HG02610 (cell line): Measurements from ENCODE around the gene ARL6IP6.
"Not testable (repeated sequence)": the region's sequence is repeated elsewhere in the genome, so short reads cannot be mapped to it uniquely, and the experiment has no call there.

Source experiments
- ATAC-seq: cut with Tn5 transposase; IDR thresholded peaks from one replicate; pipeline ENCODE4 v1.9.1; 2021; ENCODE audit warnings: mild to moderate bottlenecking, moderate library complexity; ENCODE audit not compliant: unreplicated experiment

The ARL6IP6 gene

GRCh38 chr2:152720794-152721193 lies 2.4 kb downstream of the ARL6IP6 start:
- no peak for ATAC-seq

GRCh38 chr2:152722639-152723038 lies 4.2 kb downstream of the ARL6IP6 start:
- not testable (repeated sequence) for ATAC-seq

GRCh38 chr2:152723918-152724317 lies 5.5 kb downstream of the ARL6IP6 start:
- no peak for ATAC-seq

GRCh38 chr2:152729844-152730243 lies 11.4 kb downstream of the ARL6IP6 start:
- ATAC-seq = no peak

- ATAC-seq = peak; percentile 81
These were observed 12.3 kb downstream of the ARL6IP6 start for GRCh38 chr2:152730591-152731333.

- not testable (repeated sequence) for ATAC-seq
These were observed 19.1 kb downstream of the ARL6IP6 start for GRCh38 chr2:152737509-152737908.

- no peak for ATAC-seq
These were observed 20.0 kb downstream of the ARL6IP6 start for GRCh38 chr2:152738438-152738837.

GRCh38 chr2:152739705-152740104 lies 21.3 kb downstream of the ARL6IP6 start:
- not testable (repeated sequence) for ATAC-seq

- peak; percentile 84 for ATAC-seq
These were observed 22.4 kb downstream of the ARL6IP6 start for GRCh38 chr2:152740743-152741328.

GRCh38 chr2:152743002-152743401 lies 24.6 kb downstream of the ARL6IP6 start:
- peak; percentile 76 for ATAC-seq

- not testable (repeated sequence) for ATAC-seq
These were observed 29.3 kb downstream of the ARL6IP6 start for GRCh38 chr2:152747751-152748150.

- ATAC-seq = no peak
These were observed 36.6 kb downstream of the ARL6IP6 start for GRCh38 chr2:152755029-152755428.

GRCh38 chr2:152759290-152760072 lies 41.1 kb downstream of the ARL6IP6 start:
- peak; percentile 45 for ATAC-seq

- no peak for ATAC-seq
These were observed 42.8 kb downstream of the ARL6IP6 start for GRCh38 chr2:152761214-152761613.

GRCh38 chr2:152762202-152762601 lies 43.8 kb downstream of the ARL6IP6 start:
- ATAC-seq = no peak

GRCh38 chr2:152763208-152763607 lies 44.8 kb downstream of the ARL6IP6 start:
- not testable (repeated sequence) for ATAC-seq

- no peak for ATAC-seq
These were observed 45.2 kb downstream of the ARL6IP6 start for GRCh38 chr2:152763651-152764050.

- no peak for ATAC-seq
These were observed 48.5 kb downstream of the ARL6IP6 start for GRCh38 chr2:152766928-152767327.

- no peak for ATAC-seq
These were observed 62.8 kb downstream of the ARL6IP6 start for GRCh38 chr2:152781175-152781574.

- ATAC-seq = no peak
These were observed 63.8 kb downstream of the ARL6IP6 start for GRCh38 chr2:152782171-152782570.

GRCh38 chr2:152790883-152791282 lies 72.5 kb downstream of the ARL6IP6 start:
- no peak for ATAC-seq

- ATAC-seq = no peak
These were observed 73.6 kb downstream of the ARL6IP6 start for GRCh38 chr2:152791979-152792378.
